GM21381 (cell line): ENCODE measurements around the gene FAM78B.
A peak's percentile ranks its signal among the peaks of the same experiment; 100 is the strongest.

Source experiments
- ATAC-seq: cut with Tn5 transposase; IDR thresholded peaks from one replicate; pipeline ENCODE4 v1.9.1; 2021; ENCODE audit warnings: mild to moderate bottlenecking, moderate library complexity; ENCODE audit not compliant: unreplicated experiment

The FAM78B gene

GRCh38 chr1:166121010-166121409 is 45.8 kb downstream of the FAM78B start:
- ATAC-seq: no peak

GRCh38 chr1:166120281-166120680 is 46.5 kb downstream of the FAM78B start:
- ATAC-seq: no peak

DNA sequence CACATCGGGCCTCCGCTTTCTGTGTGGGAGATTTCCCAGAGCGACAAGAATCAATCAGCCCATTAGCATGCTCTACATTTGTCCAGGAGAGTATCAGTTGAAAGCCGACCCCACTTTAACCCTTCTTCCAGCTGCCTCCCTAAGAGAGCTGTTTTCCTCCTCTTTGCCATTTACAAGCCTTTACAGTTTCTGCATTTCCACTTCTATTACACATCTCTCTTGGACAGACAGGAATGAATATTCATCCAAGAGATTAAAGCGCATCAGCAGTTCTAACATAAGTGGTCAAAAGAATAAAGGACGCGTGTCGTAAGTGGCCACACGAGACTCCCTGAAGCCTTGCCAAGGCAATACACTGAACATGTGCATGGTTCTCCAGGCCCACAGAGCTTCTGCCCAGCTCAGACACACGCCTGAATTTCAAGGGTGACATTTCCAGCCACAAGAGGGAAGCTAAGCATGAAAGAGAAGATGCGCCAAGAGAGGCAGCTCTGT is 47.3 kb downstream of the FAM78B start:
- ATAC-seq: no peak

DNA sequence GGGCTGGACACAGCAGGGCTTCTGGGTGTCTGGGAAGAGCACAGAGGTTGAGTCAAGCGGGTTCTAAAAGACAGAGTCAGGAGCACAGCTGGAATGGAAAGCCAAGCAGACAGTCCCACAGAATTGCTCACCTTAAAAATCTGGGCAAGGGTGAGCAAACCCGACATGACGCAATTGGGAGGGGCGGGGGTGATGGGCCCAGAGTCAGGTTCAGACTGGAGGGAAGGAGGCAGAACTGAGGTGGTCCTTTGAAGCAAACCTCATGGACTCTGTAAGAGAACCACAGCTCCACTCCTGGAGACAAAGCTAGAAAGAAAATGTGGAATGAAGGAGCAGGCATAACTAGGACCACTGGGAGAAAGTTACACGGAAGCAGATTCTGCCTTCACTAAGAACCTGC is 49.0 kb downstream of the FAM78B start:
- no peak for ATAC-seq

- ATAC-seq: no peak
These were observed 50.8 kb downstream of the FAM78B start for GRCh38 chr1:166116026-166116425.

DNA sequence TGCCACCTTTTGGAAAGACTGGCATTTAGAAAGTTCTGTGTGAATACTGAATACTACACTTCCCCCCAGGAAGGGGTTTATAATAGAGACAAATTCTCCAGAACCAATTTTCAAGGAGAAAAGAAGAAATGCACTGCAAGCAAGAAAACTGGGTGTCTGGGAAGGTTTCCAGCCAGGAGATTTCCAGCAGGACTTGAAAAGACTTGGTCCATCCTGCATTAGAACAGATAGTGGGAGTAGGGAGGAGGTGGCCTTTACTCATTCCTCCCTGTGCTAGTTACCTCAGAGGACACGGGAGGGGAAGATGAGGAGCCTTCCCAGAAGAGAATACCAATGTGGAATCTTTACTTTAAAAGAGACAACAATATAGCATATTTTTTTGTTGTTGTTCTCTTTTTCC is 52.4 kb downstream of the FAM78B start:
- ATAC-seq: no peak

GRCh38 chr1:166113630-166114029 is 53.2 kb downstream of the FAM78B start:
- no peak for ATAC-seq

DNA sequence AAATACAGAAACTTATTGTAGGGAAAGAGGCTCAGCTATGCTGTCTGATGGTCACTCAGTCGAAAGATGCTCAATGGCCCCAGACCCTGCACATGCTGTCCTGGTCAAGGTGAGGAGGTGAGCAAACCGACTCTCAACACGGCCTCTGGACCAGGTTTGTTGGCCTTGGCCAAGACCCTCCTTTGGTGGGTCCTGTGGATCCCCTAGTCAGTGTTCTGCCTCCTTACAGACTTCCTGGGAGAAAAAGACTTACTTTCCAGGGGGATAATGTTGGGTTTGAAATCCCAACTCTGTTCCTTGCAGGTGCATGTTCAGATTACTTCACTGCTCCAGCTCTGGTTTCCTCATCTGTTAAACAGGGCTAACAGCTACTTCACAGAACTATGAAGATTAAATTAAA is 53.8 kb downstream of the FAM78B start:
- ATAC-seq: no peak

- no peak for ATAC-seq
These were observed 54.4 kb downstream of the FAM78B start for GRCh38 chr1:166112425-166112824.

GRCh38 chr1:166111430-166111829 is 55.4 kb downstream of the FAM78B start:
- ATAC-seq: no peak

- no peak for ATAC-seq
These were observed 76.6 kb downstream of the FAM78B start for GRCh38 chr1:166090244-166090643.

GRCh38 chr1:166089804-166090203 is 77.0 kb downstream of the FAM78B start:
- peak; percentile 53 for ATAC-seq

DNA sequence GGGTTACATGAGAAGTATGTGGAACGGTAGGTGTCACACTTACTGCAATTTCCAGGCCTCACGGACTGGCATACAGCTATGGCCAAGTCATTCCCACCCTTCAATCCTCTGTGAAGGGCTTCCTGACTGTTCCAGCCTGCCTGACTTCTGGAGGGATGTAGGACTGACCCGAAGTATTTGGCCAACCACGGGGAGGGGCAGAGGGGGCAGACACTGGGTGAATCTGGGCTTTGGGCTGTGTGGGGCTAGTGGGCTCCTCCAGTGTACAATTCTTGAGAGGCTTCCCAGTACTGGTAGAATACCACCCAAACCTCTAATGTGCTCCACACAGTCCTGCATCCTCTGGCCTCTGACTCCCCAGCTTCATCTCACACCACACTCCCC is 78.2 kb downstream of the FAM78B start:
- ATAC-seq: no peak

- no peak for ATAC-seq
These were observed 78.8 kb downstream of the FAM78B start for GRCh38 chr1:166087734-166088571.

GRCh38 chr1:166086113-166086883 is 80.5 kb downstream of the FAM78B start:
- ATAC-seq: no peak

DNA sequence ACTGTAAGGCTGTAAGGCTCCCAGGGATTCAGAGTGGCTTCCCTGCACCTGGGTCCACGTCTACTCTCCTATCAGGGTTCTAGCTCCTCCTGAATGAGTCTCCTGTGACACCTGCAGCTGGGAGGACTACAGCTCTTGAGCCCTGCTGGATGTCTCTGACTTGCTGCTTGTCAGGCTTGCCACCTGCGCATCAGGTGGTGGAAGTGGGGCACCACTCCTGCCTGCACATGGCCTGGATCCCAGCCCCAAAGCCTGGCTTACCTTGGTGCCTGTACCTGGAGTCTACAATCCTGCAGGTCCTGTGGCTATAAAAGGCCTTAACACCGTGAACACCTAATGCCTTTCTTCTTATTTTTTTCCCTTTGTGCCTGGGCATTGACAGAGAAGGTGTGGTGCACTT is 82.2 kb downstream of the FAM78B start:
- ATAC-seq: no peak

DNA sequence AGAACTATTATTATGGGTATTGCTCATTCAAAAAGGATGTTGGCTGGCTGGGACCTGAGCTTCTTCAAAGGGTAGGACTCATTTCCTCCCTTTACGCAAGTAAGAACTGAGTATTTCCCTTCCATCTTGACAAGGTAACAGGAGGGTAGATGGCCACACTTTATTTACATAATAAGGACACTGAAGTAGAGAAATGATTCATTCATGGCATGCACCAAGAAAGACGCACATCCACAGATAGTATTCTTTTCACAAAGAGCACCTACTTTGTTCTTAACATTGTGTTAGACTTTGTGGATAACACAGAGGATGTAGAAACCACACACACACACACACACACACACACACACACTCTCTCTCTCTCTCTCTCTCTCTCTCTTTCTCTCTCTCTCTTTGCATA is 82.9 kb downstream of the FAM78B start:
- ATAC-seq: no peak

GRCh38 chr1:166082601-166083000 is 84.2 kb downstream of the FAM78B start:
- no peak for ATAC-seq

DNA sequence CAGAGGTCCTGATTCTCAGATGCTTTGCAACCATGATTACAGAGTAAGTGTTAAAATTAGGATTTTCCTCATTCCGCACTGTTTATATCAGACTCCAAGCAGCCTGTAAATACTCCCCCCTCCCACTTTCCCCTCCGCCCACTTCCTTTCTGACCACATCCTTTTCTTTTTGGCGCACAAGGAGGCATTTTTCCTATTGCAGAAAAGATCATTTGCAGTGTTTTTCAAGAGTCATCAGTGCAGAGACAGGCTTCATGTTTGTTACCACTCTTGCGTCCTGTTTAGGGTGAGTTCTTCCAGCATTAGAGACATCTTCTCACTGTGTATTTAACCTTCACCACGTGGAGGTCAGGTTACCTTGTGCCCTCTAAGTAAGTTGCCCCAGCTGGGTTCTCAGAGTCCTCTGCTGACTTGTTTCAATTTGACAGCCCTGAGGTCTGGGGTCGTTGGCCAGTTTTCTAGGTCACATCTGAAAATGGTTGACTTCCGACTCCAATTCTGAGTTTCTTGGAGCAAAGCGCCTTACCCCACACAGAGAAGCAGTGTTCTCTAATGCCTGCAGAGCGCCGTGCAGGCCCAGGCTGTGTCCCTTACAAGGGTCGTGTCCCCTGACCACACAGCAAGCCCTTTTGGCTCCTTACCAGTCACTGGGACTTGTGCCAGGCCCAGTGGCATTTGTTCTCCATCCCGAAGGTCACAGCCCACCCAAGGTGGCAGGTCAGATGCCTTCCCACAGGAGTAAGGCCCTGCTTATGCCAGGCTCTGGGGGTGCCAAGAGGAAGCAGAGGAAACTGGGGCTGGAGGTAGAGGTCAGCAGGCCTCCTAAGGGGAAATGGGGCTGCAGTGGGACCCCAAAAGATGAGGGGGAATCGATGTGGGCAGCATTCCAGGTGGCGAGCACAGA is 85.6 kb downstream of the FAM78B start:
- no peak for ATAC-seq

DNA sequence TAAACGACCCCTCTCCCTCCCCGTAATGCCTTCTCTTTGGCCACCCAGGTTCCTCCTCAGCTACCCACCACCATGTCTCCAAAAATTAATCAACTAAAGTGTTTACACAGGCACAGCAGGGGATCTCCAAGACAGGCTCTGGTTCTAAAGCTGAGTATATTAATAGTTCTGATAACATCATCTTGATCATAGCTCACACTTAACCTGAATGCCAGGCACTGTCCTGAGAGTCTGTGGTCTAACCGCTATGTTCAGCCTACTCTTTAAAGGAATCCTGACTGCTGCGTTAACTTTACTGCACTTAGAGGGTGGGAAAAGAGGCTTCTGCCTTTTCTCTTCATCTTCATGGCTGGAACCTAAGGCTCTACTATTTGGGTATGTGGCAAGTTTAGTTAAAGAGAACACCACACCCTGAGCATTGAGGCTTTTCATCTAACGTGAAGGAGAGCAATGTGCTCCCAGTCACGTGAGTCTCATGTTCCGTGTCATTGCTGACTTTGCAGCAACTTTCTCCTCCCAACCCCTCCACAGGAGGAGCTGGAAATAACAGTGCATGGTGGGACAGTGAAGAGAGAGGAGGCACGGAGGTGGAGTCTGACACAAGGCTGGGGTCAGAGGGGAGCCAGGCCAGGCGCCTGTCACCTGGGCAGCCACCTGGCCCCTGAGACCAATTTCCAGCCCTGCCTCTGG is 86.4 kb downstream of the FAM78B start:
- ATAC-seq: no peak
